Gastrocnemius medialis (tissue), 4 donors: ENCODE results near the gene DDX60.
A peak's percentile ranks its signal among the peaks of the same experiment; 100 is the strongest.

ENCODE experiments used
- POLR2A ChIP-seq, 2 donors: fragments of 450-650 bp; IDR thresholded peaks; one replicate each; pipeline ENCODE4 v1.6.1; 2017; ENCODE audit warnings: antibody characterized with exemption in 2 of 2, mild to moderate bottlenecking in 2 of 2, moderate library complexity in 2 of 2
- TF ChIP-seq, protein P1 (sequence below), 5 experiments: fragments of 450-650 bp in 3 of 5; fragments of 200-600 bp in 2 of 5; sonication (generic) in 2 of 5; IDR thresholded peaks in 4 of 5; conservative IDR thresholded peaks in 1 of 5; 1 replicate in 4 of 5; 2 replicates in 1 of 5; pipeline ENCODE4 v1.5.1; 2016 to 2019; ENCODE audit warnings: antibody characterized with exemption in 5 of 5, mild to moderate bottlenecking in 3 of 5, moderate library complexity in 3 of 5

DNA sequence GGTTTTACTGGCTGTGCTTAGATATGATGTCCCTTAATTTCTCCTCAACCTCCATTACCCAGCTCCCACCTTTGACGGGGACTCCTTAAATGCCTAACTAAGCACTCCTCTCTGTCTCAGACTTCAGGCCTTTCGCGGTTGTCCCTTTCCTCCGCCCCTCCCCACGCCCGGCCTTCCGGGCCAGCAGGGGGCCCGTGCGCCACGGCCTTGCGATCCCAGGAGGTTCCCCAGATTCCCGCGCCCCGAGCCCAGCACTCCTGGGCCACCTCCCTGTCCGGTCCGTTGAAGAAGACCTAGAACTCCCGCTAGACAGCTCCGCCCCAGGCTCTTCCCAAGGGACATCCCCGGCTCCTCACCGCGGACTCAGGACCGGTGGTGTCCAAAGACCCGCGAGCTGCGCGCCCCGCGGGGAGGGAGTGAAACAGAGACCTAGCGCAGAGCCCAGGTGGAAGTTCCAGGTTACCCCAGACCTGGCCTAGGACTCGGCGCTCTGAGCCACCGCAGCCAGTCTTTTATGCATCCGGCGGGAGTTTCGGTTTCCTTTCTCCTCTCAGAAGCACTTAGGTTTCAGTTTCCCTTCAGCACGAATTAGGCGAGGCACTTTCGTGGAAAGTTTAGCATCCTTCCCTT, at the start of gene DDX60:
- TF ChIP-seq, protein P1, sequence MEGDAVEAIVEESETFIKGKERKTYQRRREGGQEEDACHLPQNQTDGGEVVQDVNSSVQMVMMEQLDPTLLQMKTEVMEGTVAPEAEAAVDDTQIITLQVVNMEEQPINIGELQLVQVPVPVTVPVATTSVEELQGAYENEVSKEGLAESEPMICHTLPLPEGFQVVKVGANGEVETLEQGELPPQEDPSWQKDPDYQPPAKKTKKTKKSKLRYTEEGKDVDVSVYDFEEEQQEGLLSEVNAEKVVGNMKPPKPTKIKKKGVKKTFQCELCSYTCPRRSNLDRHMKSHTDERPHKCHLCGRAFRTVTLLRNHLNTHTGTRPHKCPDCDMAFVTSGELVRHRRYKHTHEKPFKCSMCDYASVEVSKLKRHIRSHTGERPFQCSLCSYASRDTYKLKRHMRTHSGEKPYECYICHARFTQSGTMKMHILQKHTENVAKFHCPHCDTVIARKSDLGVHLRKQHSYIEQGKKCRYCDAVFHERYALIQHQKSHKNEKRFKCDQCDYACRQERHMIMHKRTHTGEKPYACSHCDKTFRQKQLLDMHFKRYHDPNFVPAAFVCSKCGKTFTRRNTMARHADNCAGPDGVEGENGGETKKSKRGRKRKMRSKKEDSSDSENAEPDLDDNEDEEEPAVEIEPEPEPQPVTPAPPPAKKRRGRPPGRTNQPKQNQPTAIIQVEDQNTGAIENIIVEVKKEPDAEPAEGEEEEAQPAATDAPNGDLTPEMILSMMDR (IDR thresholded peaks at IDR 0.05 in 4 of 5, conservative IDR thresholded peaks at IDR 0.05 in 1 of 5), result peak in 4 of 5 experiments; percentile 11 to 64 (median 41)
- TF ChIP-seq POLR2A (IDR thresholded peaks at IDR 0.05), result no peak
